Transverse colon (tissue), 3 donors: Measurements from ENCODE around the gene KRT35.

Experiments used
- EP300 ChIP-seq: sonication (generic); formaldehyde crosslinking; IDR thresholded peaks from one replicate; pipeline ENCODE4 v1.6.1; 2017; ENCODE audit warnings: antibody characterized with exemption, low read depth
- TF ChIP-seq, protein P1 (sequence below), 5 experiments: fragments of 200-600 bp in 3 of 5; fragments of 450-650 bp in 2 of 5; sonication (generic) in 3 of 5; IDR thresholded peaks; 1 replicate in 2 of 5; 2 replicates in 3 of 5; pipeline ENCODE4 v1.5.1; 2016 to 2017; ENCODE audit warnings: antibody characterized with exemption in 5 of 5, inconsistent platforms in 3 of 5, mild to moderate bottlenecking in 2 of 5, moderate library complexity in 1 of 5

GRCh38 chr17:41490000-41490990 lies 9.3 kb upstream of the KRT35 start:
- TF ChIP-seq, protein P1, sequence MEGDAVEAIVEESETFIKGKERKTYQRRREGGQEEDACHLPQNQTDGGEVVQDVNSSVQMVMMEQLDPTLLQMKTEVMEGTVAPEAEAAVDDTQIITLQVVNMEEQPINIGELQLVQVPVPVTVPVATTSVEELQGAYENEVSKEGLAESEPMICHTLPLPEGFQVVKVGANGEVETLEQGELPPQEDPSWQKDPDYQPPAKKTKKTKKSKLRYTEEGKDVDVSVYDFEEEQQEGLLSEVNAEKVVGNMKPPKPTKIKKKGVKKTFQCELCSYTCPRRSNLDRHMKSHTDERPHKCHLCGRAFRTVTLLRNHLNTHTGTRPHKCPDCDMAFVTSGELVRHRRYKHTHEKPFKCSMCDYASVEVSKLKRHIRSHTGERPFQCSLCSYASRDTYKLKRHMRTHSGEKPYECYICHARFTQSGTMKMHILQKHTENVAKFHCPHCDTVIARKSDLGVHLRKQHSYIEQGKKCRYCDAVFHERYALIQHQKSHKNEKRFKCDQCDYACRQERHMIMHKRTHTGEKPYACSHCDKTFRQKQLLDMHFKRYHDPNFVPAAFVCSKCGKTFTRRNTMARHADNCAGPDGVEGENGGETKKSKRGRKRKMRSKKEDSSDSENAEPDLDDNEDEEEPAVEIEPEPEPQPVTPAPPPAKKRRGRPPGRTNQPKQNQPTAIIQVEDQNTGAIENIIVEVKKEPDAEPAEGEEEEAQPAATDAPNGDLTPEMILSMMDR (IDR thresholded peaks at IDR 0.05) = no peak
- no peak for TF ChIP-seq EP300
